Kasumi-1 (cell line): ENCODE results near the gene NDUFB2.
"Not testable (repeated sequence)": the region's sequence is repeated elsewhere in the genome, so short reads cannot be mapped to it uniquely, and the experiment has no call there.

Experiments used
- DNase-seq, 2 experiments: peaks; one replicate each; lab custom pipeline; 2025; lab: John Stamatoyannopoulos, UW

Gene NDUFB2

DNA sequence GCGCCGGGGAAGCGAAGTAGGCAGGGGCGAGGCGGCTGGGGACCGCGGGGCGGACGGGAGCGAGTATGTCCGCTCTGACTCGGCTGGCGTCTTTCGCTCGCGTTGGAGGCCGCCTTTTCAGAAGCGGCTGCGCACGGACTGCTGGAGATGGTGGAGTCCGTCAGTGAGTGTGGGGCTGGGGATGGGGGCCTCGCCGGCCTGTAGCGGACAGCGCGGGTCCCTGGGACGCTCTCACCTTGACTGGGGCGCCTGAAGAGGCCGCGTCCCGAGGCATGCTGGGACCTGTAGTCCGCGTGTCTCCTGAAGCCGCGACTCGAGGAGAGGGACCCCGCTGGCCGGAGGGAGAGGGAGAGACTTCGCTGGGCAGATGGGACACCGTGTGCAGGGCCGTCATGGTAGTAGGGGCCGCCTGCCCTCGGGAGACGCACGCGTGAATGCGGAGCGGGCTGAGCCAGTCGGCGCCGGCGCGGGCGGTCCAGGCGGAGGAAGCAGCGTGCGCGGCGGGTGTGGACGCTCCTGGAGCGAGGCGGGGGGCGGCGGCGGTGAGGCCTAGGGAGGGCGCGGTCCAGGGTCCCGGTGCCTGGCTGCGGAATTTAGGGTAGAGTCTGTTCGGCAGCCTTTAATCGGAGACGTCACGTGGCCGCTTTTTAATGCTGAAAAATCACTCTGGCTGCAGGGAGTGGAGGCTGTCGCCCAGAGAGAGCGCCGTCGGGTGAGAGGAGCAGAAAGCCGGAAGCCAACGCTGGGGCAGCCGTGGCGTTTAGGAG, at the start of gene NDUFB2:
Gene NDUFB2, plus strand, starts transcription at position 29 of the 767 bp plus-strand sequence. Its CDS starts 37 bp downstream, at position 66.
- peak; percentile 73 to 80 for DNase-seq

DNA sequence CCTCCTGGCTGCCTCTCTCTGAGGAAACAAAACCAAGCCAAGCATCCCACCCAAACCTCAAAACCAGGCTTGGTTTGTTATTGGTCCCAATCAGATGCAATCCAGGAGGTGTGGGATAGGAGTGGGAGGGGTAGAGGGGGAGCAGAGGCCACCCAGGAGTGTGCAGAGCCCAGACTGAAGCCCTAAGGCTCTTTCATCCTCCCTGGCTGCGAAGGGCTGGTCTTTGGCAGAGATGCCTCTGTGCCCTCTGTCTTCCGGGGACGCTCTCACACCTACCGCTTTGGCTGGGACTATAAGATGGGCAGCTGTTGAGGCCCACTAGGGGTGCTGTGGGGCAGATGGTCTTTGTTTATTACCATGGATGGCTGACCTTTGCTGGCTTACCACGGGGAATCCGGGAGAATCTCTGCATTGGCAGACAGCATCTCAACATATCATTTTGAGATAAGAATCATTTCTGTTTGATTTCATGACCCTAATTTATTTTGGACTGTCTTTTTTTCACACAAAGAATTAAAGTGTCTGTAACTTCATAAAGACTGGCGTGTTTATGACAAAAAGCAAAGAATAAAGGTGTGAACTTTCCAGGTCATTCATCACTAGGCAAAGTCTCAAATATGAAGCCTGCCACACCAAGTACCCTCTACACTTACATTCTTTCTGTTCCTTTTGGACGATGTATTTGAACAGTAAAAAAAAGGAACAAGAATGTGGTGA, 49.4 kb upstream of the NDUFB2 start:
- peak; percentile 14 to 29 for DNase-seq

- peak; percentile 46 to 64 for DNase-seq
These were observed 46.8 kb upstream of the NDUFB2 start for GRCh38 chr7:140649556-140650205.

GRCh38 chr7:140650367-140650766, 46.1 kb upstream of the NDUFB2 start:
- DNase-seq, result no peak

DNA sequence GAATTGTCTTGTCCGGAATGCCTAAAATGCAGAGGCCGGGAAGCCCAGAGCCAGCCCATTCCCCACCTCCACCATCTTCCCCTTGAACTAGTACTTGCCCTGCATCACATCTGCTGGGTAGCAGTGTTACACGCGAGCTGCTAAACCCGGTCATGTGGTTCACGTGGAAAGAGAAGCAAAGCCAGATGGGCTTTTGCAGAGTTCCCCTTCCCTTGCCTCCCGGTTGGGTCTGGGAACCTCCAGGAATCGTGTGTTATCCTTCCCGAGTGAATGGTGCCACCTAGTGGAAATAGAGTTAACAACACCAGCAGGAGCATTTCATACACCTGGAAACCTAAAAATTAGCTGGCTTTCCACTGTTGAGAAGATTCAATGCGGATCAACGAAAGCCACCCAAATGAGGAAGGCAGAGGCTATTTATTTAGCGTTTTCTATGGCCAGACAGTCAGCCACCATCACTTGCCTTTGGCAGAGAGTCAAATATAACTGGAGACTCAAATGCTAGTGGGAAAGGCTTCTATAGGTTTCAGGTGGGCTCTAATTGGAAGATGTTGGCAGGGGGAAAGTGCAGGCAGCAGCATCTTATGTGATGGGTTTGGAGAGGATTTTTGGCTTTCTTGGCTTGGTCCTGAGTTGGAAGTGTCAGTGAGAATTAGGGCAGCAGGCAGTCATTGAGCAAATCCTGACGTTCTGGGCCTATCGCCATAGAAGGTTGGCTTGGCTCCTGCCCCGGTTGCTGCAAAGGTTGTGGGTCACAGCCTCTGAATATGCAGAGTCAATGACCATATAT, 43.0 kb upstream of the NDUFB2 start:
- DNase-seq, result peak; percentile 42 to 47

- DNase-seq, result no peak
These were observed 42.5 kb upstream of the NDUFB2 start for GRCh38 chr7:140654109-140654387.

DNA sequence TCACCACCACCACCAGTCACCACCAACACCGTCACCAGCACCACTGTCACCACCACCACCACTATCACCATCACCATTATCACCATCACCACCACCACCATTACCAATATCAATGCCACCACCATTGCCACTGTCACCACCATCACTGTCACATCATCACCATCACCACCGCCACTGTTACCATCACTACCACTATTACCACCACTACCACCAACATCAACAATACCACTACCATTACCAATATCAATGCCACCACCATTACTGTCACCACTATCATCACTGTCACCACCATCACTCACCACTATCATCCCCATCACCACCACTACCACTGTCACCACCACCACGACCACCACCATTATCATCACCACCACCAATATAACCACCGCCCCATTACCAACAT, 41.8 kb upstream of the NDUFB2 start:
- no peak for DNase-seq

- no peak for DNase-seq
These were observed 40.7 kb upstream of the NDUFB2 start for GRCh38 chr7:140655511-140656408.

GRCh38 chr7:140656548-140657515, 39.7 kb upstream of the NDUFB2 start:
- DNase-seq, result peak; percentile 91 to 92

DNA sequence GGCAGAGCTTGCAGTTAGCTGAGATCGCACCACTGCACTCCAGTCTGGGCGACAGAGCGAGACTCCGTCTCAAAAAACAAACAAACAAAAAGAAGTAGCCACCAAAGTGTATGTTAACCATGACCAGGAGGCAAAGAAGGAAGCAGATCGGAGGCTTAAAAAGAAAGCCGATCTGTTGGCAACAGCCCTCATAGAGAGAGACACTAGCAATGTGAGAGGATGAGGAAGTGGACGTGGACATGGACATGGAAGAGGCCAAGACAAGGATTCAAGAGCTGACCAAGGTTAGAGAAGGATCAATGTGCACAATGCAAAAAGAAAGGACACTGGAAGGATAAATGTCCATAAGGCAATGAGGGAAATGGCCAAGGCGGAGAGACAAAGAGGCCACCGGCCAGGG, 38.6 kb upstream of the NDUFB2 start:
- no peak for DNase-seq

DNA sequence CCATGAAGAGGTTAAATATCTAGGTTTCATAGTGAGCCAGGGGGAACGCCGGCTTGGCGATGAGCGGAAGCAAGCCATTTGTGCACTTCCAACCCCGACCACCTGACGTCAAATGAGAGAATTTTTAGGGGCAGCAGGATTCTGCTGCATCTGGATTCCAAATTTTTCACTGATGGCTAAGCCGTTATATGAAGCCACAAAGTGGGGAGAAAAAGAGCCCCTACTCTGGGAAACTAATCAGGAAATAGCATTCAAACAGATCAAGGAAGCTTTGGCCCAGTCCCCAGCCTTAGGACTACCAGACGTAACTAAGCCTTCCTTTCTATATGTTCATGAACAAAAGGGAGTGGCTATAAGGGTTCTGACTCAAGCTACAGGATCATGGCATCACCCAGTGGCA, 36.7 kb upstream of the NDUFB2 start:
- DNase-seq, result no peak

GRCh38 chr7:140661124-140661523, 35.4 kb upstream of the NDUFB2 start:
- peak; percentile 14 to 30 for DNase-seq

GRCh38 chr7:140662938-140663337, 33.6 kb upstream of the NDUFB2 start:
- DNase-seq, result not testable (repeated sequence)

GRCh38 chr7:140667476-140667875, 29.0 kb upstream of the NDUFB2 start:
- DNase-seq, result no peak

- DNase-seq, result no peak
These were observed 27.9 kb upstream of the NDUFB2 start for GRCh38 chr7:140668641-140669040.

GRCh38 chr7:140669352-140669751, 27.2 kb upstream of the NDUFB2 start:
- no peak for DNase-seq

- DNase-seq, result not testable (repeated sequence)
These were observed 26.6 kb upstream of the NDUFB2 start for GRCh38 chr7:140669862-140670261.

- no peak for DNase-seq
These were observed 26.1 kb upstream of the NDUFB2 start for GRCh38 chr7:140670343-140670935.

- no peak for DNase-seq
These were observed 24.5 kb upstream of the NDUFB2 start for GRCh38 chr7:140671966-140672365.
